Psoas muscle (tissue), 8 donors: ENCODE results near the gene ACTN1. TPM values are rescaled to one million over a fixed set of nuclear protein-coding genes. Genes with fewer than 3 reads are reported as not detected.
A peak's percentile ranks its signal among the peaks of the same experiment; 100 is the strongest.

Source experiments
- ATAC-seq, 4 donors: fragments of 200-7000 bp; cut with Tn5 transposase; one replicate each; pipeline ENCODE4 v1.9.1; 2020; ENCODE audit warnings: moderate library complexity in 3 of 4, mild to moderate bottlenecking in 2 of 4
- DNase-seq, 2 donors: peaks; one replicate each; pipeline ENCODE4 v3.0.0-alpha.2; 2020
- H3K27ac ChIP-seq: fragments of 200-600 bp; one replicate; pipeline ENCODE4 v1.8.0; 2022
- H3K27me3 ChIP-seq, 3 donors: fragments of 200-600 bp in 1 of 3; one replicate each; pipeline versions ENCODE4 v1.6.1 to v1.8.0; 2013 to 2022; ENCODE audit warnings: low read length in 2 of 3, mild to moderate bottlenecking in 2 of 3, moderate library complexity in 1 of 3; ENCODE audit not compliant: insufficient read depth in 3 of 3
- H3K36me3 ChIP-seq, 2 donors: fragments of 200-600 bp in 1 of 2; one replicate each; pipeline versions ENCODE4 v1.6.1 to v1.8.0; 2013 to 2022; ENCODE audit warnings: low read depth in 1 of 2, mild to moderate bottlenecking in 1 of 2, moderate library complexity in 1 of 2; ENCODE audit not compliant: insufficient read depth in 1 of 2
- H3K4me1 ChIP-seq: fragments of 200-600 bp; one replicate; pipeline ENCODE4 v1.8.0; 2022
- H3K4me3 ChIP-seq: fragments of 200-600 bp; one replicate; pipeline ENCODE4 v1.8.0; 2022; ENCODE audit warnings: mild to moderate bottlenecking
- H3K9me3 ChIP-seq: fragments of 200-600 bp; one replicate; pipeline ENCODE4 v1.8.0; 2022
- CTCF ChIP-seq: fragments of 200-600 bp; IDR thresholded peaks from one replicate; pipeline ENCODE4 v1.8.0; 2022; ENCODE audit warnings: antibody characterized with exemption
- WGBS, 3 donors: extraction: QIAGEN DNeasy Blood & Tissue Kit; methylation state at CpG; one replicate each; pipeline versions ENCODE4 v1.1.6 to v1.1.7; 2013; 5-methylcytosine and 5-hydroxymethylcytosine counted together
- intact Hi-C, 2 donors: fragments of 100-400 bp; cut with DNase I; formaldehyde crosslinking; loops; one replicate each; pipeline versions ENCODE4 v1.11.0 to v1.14.2; 2022
- polyA plus RNA-seq, 3 donors: library from polyadenylated mRNA; stranded (reverse); fragments of 200-250 nt; gene quantifications; one replicate each; pipeline ENCODE4 v1.2.3, GENCODE V29; 2013
- total RNA-seq, 4 donors: library from RNA; stranded (reverse); fragmentation: NEBNext Ultra II Directional in 2 of 4; extraction: Animal tissue kit (Norgen Biotek cat#: 25700) in 2 of 4; gene quantifications; one replicate each; pipeline versions ENCODE4 v1.2.1 to v1.2.4, GENCODE V29; 2021 to 2023
- donor health status: healthy with polysubstance abuse.
- donor health status: DM: no; HTN: no; CAD: no; lungs with moderate emphysema.
- donor health status: Bipolar disorder and iron deficiency.
- donor health status: healthy.
- donor health status: DM: yes; HTN: yes; CAD: no.
- donor health status: DM: no; HTN: no; CAD: no.
- donor health status: DM: no; HTN: no; CAD: no.
- donor health status: DM: yes; HTN: yes; CAD: no.

The ACTN1 gene
- total and polyA plus RNA-seq, 7 donors = 5.8 to 23.7 (median 10.9) TPM

DNA sequence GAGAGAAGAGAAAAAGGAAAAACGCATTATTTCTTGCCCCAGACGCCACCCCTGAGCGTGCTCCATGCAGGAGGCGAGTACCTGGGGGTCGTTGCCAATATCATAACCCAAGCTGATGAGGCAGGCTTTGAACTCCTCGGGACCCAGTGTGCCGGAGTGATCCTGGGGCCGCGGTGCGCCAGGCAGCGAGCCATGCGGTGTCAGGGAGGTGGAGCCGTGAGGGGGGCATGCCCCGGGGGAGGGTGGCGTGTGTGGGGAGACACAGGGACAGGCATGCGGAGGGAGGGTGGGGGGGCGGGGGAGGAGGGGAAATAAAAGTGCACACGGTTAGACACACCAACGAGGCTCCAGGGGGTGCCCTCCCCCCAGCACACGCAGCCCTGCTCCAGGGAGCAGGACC, 100.2 kb downstream of the ACTN1 start:
- ATAC-seq (no peak), DNase-seq (no peak)
- TF ChIP-seq CTCF = no peak
- no peaks in the 10 kb centered on the region for H3K9me3 ChIP-seq
- intact Hi-C loops = no loop called here
- 90 to 93% (median 93%) methylated on average over 20 of the region's 20 CpGs for WGBS, 3 donors
- peaks cover 4% of the 10 kb centered on the region for H3K4me1 ChIP-seq
- no peak overlapping the region for H3K4me3 ChIP-seq
- peaks cover 0 to 76% of the 10 kb centered on the region in 2 donors for H3K36me3 ChIP-seq
- no peak overlapping the region for H3K27ac ChIP-seq
- H3K27me3 ChIP-seq = no peaks in the 10 kb centered on the region

DNA sequence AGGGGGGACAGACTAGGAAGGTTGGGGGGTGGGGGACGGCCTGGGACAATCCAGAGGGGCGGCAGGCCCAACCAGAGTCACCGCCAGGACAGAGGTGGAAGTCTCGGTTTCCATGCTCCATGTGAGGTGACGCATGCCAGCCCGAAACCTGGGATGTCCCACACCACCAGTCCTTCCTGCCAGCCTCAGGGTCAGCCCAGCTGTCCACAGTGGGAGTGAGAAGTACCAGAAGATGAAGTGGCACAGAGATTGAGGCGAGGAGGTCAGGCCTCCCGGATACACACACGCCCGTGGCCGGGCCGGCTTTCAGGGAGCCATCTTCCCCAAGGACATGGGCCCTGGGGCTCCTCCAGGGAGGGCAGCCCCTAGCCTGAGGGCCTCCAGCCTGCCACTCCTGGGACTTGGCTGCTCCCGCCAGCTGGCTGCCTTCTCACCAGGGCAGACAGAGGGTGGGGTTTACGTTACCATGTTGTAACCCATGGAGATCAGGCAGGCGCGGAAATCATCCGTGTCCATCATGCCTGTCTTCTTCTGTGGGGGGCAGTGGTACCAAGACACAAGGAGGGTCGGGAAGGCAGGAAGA, 101.0 kb downstream of the ACTN1 start:
- WGBS, 3 donors = 94 to 96% (median 95%) methylated on average over 18 of the region's 18 CpGs
- intact Hi-C loops = no loop called here
- Histone ChIP-seq H3K4me1 (no peaks in the 10 kb centered on the region), H3K4me3 (no peak overlapping the region), H3K27me3 (no peaks in the 10 kb centered on the region), H3K9me3 (no peaks in the 10 kb centered on the region), H3K36me3 (peaks cover 0 to 71% of the 10 kb centered on the region in 2 donors), H3K27ac (no peak overlapping the region)
- TF ChIP-seq CTCF = no peak
- DNase-seq (no peak), ATAC-seq (peak in 1 of 4 donors; percentile 12)

- TF ChIP-seq CTCF = no peak
- no peak overlapping the region for H3K27ac ChIP-seq
- H3K9me3 ChIP-seq = no peaks in the 10 kb centered on the region
- no peak overlapping the region for H3K4me3 ChIP-seq
- intact Hi-C loops = no loop called here
- H3K27me3 ChIP-seq = no peaks in the 10 kb centered on the region
- peaks cover 0 to 66% of the 10 kb centered on the region in 2 donors for H3K36me3 ChIP-seq
- no peaks in the 10 kb centered on the region for H3K4me1 ChIP-seq
- DNase-seq (no peak), ATAC-seq (no peak)
- WGBS, 3 donors = 96 to 98% (median 97%) methylated on average over 6 of the region's 6 CpGs
Observed at GRCh38 chr14:68876976-68877375, 102.1 kb downstream of the ACTN1 start.

- DNase-seq (peak in 1 of 2 donors; percentile 58), ATAC-seq (peak in 3 of 4 donors; percentile 33 to 78 (median 72))
- no peaks in the 10 kb centered on the region for H3K4me1 ChIP-seq
- H3K9me3 ChIP-seq = no peaks in the 10 kb centered on the region
- intact Hi-C loops = no loop called here
- 89 to 97% (median 96%) methylated on average over 37 of the region's 37 CpGs for WGBS, 3 donors
- H3K27me3 ChIP-seq = no peaks in the 10 kb centered on the region
- peak overlapping the region; percentile 40 for H3K4me3 ChIP-seq
- peaks cover 0 to 57% of the 10 kb centered on the region in 2 donors for H3K36me3 ChIP-seq
- TF ChIP-seq CTCF = no peak
- H3K27ac ChIP-seq = no peak overlapping the region
Observed at GRCh38 chr14:68874746-68875155, 104.4 kb downstream of the ACTN1 start.

DNA sequence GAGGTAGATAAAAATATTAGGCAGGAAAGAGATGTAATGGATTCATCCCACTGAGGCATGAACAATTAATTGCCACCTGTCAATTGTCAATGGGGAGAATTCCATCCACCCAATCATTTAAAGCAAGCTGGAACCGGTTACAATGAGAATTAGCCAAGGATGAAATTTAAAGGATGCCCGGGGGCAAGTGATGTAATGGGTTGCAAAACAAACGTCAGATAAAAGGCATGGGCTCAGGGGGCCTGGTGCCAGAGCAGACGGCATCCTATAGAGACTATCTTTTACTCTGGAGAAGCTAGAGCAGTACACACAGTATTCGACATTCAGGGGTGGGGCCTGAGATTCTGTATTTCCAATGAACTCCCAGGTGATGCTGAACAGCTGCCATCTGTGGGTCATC, 105.7 kb downstream of the ACTN1 start:
- 79 to 81% (median 79%) methylated on average over 5 of the region's 5 CpGs for WGBS, 3 donors
- Histone ChIP-seq H3K27ac (no peak overlapping the region), H3K27me3 (no peaks in the 10 kb centered on the region), H3K4me3 (no peak overlapping the region), H3K36me3 (peaks cover 0 to 45% of the 10 kb centered on the region in 2 donors), H3K4me1 (no peaks in the 10 kb centered on the region), H3K9me3 (no peaks in the 10 kb centered on the region)
- no peak for DNase-seq
- ATAC-seq = no peak
- no peak for TF ChIP-seq CTCF
- intact Hi-C loops = no loop called here
